Activated CD8-positive, alpha-beta memory T cell treated with anti-CD3 and anti-CD28 coated beads for 1 hour (primary cell): ENCODE data around the gene TMEM141.
"Not testable (repeated sequence)": the region's sequence is repeated elsewhere in the genome, so short reads cannot be mapped to it uniquely, and the experiment has no call there.

ENCODE experiments used
- DNase-seq, 2 donors: peaks; one replicate each; pipeline ENCODE4 v3.0.0-alpha.2; 2020; ENCODE audit warnings: low read depth in 1 of 2; ENCODE audit errors: extremely low read depth in 1 of 2

TMEM141 gene

GRCh38 chr9:136754626-136755301 lies 36.4 kb upstream of the TMEM141 start:
- no peak for DNase-seq

GRCh38 chr9:136755302-136756133 lies 35.6 kb upstream of the TMEM141 start:
- DNase-seq = not testable (repeated sequence)

DNA sequence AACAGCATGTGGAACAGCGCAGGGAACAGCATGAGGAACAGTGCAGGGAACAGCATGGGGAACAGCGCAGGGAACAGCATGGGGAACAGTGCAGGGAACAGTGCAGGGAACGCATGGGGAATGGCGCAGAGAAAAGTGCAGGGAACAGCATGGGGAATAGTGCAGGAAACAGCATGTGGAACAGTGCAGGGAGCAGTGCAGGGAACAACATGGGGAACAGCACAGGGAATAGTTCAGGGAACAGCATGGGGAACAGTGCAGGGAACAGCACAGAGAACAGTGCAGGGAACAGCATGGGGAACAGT lies 35.1 kb upstream of the TMEM141 start:
- DNase-seq = no peak

GRCh38 chr9:136756836-136757235 lies 34.3 kb upstream of the TMEM141 start:
- no peak for DNase-seq

DNA sequence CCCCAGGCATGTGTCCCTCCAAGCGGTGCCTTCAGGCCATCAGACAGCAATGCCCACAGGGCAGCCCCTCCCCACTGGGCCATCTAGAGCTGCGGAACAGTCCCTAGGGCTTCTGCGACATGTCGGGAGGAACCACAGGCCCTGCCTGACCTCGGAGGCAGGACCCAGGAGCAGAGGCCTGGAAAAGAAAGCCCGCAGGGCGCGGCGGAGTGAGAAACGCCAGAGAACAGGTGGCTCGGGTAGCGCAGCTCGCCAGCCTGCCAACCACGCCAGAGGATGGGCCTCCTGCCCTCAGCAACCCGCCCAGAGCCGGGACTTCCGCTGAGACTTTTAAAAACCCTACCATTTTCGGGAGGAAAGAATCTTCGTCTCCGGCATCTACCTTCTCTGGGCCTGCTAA lies 33.8 kb upstream of the TMEM141 start:
- DNase-seq = no peak

- DNase-seq = no peak
These were observed 33.4 kb upstream of the TMEM141 start for GRCh38 chr9:136757751-136758140.

DNA sequence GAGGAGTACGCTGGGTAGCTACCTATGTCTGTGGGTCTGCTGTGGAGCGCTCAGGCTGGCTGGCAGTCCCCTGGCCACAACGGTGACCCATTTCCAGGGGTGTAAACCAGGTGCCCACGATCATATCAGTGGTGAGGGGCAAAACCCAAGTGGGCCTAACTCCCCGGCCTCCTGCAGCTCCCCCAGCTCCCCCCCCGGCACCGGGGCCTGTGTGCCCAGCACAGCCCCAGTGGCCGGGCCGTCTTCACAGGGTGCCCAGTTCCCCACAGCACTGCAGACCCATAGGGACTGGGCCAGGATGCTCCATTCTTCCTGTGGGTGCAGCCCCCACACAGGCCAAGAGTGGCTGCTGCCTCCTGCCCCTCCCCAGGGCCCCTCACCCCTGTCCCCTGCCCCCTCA lies 32.1 kb upstream of the TMEM141 start:
- DNase-seq = no peak

DNA sequence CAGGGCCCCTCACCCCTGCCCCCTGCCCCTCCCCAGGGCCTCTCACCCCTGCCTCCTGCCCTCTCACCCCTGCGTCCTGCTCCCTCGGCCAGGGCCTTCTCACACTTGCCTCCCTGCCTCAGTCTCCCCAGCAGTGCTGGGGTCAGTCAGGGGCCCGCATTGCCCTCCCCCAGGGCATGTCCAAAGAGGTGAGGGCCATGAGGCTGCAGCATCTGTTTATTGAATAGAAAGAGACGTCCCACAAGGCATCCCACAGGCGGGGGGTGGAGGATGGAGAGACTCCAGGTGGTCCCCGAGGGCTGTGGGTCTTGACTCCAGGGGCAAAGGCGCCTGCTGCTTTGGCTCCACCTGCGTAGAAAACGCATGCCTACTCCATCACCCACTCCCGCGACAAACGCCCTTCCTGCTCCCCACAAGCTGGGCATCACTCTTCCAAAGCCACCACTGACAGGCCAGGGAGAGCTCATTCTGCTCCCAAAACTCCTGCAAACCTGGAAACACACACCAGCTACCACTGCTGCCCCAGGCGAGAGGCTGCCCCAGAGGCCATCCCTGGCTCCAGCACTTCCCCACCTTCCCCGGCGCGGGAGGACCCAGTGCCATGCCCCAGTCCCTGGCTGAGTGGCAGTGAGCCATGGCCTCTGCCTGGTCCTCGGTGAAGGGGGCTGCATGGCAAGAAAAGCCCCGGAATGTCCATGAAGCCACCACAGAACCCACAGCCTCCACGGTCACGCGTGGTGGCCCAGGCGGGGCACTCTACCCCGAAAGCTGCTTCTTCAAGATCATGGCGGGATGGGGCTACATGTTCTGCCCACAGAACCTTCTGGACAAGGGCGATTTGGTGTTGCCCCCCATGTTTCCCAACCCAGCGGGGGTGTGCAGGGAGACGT lies 31.5 kb upstream of the TMEM141 start:
- no peak for DNase-seq

DNA sequence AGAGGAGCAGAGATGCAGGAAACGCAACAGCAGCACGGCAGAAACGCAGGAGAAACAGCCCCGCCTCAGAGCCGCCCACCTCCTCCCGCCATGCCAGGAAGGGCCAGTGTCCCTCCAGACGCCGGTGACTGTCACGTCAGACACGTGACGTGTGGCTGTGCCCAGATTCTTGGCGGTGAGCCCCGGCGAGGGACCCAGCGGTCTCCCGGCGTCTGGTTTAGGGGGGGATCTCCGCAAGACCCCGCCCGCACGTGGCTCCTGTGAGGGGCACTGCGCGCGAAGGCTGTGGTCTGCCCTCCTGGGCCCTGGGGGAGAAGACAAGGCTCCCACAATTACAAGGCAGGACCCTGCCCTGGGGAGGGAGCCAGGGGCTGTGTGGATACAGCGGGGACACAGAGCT lies 30.7 kb upstream of the TMEM141 start:
- DNase-seq = no peak

GRCh38 chr9:136760834-136761544 lies 30.2 kb upstream of the TMEM141 start:
- not testable (repeated sequence) for DNase-seq

GRCh38 chr9:136761545-136761981 lies 29.6 kb upstream of the TMEM141 start:
- DNase-seq = no peak

DNA sequence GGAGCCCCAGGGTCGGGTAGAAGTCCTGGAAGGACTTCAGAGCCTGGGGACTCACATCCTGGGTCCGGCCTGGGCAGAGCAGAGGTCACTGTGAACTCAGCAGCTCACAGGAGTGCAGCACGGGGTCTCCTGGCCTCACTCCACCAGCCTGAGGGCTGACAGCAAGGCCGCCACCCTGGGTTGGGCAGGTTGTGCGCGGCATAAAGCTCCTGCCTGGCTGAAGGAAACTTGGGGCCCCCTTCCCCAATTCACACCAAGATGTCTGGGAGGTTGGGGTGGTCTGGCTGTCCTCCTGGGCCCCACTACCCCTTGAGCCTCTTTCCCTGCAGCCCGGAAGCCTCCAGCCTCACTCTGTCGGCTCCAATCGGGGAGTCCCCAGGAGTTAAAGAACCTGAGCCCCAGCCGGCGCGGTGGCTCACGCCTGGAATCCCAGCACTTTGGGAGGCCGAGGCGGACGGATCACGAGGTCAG lies 28.9 kb upstream of the TMEM141 start:
- DNase-seq = no peak

GRCh38 chr9:136762915-136763648 lies 28.1 kb upstream of the TMEM141 start:
- peak in 1 of 2 donors; percentile 27 for DNase-seq

GRCh38 chr9:136763649-136764035 lies 27.5 kb upstream of the TMEM141 start:
- no peak for DNase-seq

- no peak for DNase-seq
These were observed 26.7 kb upstream of the TMEM141 start, which contains the start of gene LCN15 for GRCh38 chr9:136764301-136764891. LCN15 (minus strand) TSS chr9:136764518; CDS start chr9:136764488, 30 bp downstream.

DNA sequence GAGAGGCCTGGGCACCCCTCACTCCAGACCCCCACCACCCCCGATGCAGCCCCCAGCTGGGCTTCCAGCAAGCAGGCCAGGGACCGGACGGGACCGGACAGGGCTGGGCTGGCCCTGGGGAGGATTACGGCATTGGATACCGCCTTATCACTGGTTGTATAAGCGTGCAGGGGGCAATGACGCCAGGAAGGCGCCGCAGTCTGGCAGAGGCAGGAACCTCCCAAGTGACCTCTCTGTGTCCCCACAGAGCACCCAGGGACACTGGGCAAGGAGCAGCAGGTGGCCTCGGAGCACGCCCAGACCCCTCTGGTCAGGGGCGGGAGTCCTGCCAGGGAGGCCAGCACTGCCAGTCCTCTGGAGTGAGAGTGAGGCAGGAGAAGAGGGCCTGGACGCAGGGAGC lies 26.1 kb upstream of the TMEM141 start:
- DNase-seq = no peak

GRCh38 chr9:136765745-136766409 lies 25.3 kb upstream of the TMEM141 start:
- not testable (repeated sequence) for DNase-seq

DNA sequence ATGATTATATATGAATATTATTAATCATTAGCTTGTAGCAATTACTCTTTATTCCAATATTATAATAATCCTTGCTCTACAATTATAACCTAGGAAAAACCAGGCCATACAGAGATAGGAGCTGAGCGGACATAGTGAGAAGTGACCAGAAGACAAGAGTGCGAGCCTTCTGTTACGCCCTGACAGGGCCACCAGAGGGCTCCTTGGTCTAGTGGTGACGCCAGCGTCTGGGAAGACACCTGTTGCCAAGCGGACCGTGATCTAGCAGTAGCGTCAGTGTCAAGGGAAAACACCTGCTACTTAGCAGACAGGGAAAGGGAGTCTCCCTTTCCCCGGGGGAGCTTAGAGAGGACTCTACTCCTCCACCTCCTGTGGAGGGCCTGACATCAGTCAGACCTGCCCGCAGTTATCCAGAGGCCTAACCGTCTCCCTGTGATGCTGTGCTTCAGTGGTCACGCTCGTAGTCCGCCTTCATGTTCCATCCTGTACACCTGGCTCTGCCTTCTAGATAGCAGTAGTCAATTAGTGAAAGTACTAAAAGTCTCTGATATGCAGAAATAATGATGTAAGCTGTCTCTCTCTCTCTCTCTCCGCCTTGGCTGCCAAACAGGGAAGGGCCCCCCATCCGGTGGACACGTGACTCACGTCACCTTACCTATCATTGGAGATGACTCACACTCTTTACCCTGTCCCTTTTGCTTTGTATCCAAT lies 24.6 kb upstream of the TMEM141 start:
- DNase-seq = not testable (repeated sequence)
